ENCODE data around the gene RBBP7.

Gene RBBP7

DNA sequence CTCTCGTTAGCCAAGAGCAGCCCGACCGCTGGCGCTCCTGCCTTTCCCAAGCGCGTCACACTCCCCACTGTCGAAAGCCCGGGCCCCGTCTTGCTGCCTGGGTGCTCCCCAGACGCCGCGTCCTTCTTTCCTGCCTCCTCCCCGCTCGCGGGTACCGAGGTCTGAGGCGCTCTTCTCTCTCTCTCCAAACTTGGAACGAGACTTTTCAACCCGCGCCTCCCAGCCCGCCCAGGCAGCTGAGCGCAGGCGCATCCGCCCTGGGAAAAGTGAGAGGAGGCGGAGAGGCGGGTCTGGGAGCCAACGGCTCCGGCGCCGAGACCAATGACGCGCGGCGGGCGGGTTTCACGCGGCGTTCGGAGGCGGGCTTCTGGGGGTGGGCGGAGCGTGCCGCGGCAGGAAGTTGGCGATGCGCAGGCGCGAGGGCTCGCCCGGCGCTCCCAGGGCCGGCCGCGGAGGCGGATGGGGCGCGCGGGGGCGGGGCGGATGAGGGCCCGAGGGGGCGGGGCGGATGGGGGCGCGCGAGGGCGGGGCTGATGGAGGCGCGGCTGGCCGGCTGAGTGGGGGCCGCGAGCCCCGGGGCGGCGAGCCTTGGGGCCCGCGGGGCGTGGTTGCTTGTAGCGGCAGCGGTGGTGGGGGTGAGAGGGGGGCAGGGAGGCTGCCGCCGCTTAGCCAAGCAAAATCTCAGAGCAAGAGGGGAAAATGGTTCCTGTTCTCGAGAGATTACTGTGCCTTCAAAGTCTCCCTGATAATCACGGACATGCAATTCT, at the start of gene RBBP7:
Gene RBBP7, minus strand, starts transcription at position 268 of the 767 bp plus-strand sequence. CDS start 309 bp downstream, outside the sequence.
- DNase-seq, result peak; percentile 94

DNA sequence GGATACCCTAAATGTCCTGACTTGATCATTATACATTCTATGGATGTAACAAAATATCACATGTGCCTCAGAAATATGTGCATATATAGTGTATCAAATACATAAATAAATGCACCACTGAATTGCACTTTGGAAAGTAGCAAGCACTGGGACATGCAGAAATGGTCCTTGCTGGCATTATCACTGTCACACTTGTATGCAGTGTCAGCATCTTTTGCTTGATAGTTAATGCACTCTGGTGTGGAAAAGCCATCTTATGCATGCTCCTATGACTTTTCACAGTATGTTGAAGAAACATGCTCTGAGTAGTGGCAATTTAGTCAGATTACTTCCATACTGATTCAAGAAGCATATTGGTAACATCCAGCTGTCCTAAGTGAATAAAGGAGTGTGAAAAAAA, 48.8 kb upstream of the RBBP7 start:
- no peak for DNase-seq

DNA sequence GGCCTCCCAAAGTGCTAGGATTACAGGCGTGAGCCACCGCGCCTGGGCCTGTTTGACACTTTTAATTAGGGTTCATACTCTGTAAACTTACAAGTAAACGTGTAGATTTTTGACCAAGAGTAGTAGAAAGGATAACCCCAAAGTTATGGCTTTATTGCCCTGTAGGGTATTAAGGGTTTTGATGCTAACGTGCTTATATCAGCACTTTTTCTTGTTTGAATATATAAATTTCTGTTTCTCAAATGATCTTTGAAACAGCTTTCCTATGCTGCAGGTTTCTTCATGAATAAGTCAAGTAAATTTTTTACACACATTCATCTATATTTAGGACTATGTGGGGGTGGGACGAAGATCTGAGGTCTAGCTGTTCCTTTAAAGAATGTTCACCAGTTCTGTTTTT, 47.0 kb upstream of the RBBP7 start:
- DNase-seq, result no peak

DNA sequence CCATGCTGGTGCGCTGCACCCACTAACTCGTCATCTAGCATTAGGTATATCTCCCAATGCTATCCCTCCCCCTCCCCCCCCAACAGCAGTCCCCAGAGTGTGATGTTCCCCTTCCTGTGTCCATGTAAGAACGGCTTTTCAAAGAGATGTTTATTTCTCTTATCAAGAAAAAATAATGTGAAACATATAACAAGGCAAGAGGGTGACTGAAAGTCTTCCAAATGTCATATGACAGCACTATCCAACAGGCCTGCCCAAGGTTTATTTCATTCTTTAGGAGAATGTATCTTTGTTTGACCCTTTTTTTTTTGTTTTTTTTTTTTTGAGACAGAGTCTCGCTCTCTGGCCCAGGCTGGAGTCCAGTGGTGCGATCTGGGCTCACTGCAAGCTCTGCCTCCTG, 46.4 kb upstream of the RBBP7 start:
- no peak for DNase-seq

DNA sequence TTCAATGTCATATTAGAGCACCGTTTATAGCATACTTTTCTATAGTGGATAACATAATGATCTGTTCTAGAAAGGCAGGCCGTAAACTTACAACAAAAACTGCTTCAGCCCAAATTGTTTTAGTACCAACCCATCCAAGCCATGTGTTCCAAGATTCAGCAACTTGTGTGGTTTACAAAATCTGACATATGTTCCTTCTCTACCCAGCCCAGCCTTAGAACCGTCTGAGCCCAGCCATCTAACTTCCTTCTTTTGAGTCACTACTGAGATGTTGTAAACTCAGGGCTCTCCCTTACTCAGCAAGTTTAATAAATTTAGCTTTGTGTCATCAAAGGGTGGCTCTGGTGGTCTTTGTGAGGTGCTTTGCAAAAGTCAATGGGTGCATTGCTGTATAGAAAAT, 43.9 kb upstream of the RBBP7 start:
- DNase-seq, result no peak

DNA sequence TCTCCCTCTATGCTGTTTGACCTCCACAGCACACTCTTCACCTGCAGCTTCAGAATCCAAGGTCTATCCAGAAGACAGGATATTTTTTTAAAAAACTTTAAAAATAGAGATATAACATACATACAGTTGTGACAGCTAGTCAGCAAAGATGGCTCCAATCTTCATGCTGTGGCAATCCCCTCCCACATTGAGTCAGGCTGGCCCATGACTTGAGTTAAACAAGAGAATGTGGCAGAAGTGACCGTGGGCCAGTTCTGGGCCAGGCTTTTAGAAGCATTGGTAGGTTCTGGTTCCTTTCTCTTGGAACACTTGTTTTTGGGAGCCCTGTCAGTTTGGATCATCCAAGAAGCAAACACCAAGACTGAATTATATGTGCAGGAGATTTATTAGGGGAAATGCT, 40.2 kb upstream of the RBBP7 start:
- DNase-seq, result no peak

DNA sequence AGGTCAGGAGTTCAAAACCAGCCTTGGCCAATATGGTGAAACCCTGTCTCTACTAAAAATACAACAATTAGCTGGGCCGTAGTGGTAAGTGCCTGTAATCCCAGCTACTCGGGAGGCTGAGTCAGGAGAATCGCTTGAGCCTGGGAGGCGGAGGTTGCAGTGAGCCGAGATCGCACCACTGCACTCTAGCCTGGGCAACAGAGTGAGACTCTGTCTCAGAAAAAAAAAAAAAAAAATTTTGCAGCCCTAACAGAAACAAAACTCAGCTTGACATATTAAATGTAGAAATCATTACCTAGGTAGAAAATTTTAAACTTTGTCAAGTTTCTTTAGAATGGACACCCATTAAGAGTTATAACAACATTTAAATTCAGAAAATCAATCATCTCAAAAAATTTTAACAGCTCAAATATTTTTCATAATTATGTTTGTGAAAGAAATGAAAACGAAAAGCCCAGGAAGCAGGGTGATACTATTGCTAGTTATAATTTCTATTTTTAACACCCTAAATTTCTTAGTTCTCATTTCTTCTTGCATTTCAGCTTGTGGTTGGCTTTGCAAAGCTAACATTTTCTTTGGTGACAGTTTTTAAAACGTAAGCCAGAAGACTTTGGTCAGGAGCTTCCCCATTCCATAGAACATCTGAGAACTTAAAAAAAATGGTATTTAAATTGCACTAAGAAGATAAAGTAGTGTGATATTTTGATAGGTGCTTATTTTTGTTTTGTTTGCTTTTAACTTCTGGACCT, 33.3 kb upstream of the RBBP7 start:
- DNase-seq, result no peak

DNA sequence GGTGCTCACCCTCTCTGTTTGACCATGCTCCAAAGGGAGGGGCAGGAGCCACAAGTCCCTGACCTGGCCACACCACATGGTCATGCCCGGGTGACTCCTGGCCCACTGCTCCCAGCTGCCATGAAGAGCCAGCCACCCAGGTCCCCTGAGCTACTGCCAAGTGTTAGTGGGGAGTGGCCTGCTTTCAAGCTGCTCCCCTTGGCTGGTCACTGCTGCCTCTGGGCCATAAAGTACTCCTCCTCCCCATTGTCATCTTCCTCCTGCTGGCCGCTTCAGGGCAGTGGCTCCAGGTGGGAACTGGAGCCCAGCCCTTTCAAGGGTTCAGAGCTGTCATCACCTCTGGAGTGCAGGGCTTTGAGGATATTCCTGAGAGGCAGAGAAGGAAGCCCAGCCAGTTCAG, 27.3 kb upstream of the RBBP7 start:
- no peak for DNase-seq

DNA sequence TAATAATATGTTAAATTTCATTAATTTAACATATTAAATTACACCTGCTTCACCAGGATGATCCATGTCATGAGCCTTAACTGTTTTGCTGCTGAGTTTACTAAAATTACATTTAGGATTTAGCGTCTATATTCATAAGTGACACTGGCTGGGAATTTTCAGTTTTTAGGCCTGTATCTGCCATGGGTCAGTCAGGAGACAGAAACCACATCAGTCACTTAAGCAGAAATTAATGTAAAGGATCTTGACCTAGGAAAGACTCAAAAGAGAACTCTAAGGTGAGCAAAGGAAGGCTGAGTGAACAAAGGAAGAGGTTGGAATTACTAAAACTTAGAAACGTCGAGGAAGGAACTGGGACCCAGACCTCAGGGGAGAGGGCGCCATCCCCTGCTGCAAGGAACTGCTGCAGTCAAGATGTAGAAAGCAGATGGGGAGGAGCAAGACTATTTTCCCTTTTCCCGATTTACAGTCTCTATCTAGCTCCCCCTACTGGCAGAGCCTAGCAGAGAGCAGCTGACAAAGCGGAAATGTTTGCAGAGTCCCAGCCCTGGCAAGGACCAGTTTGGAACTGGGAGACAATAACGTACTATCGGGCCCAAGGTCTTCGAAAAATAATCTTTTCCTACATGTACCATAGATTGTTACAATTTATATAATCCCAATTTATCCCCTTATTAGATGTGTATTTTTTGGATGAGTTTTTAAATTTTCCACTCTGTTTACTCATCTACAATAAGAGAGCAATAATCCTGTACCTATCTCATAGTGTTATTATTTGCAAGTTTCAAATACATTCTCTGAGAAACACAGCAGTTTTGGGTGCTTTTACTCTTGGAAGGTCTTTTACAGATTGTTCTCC, 22.6 kb upstream of the RBBP7 start:
- DNase-seq, result peak; percentile 75

DNA sequence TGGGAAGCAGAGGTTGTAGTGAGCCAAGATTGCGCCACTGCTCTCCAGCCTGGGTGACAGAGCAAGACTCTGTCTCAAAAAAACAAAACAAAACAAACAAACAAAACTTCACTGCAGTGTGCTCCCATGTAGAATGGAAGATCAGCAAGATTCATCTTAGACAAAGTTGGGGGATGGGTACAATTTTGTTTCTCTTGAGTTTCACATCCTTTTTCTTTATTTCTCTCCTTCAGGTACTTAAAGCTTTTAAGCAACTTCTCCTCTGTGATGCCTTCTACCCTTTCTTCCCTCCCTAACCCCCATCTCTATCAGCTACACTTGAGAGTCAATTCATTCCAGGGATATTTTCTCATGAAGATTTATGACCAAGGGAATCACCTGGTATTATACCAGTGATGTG, 15.5 kb upstream of the RBBP7 start:
- no peak for DNase-seq

DNA sequence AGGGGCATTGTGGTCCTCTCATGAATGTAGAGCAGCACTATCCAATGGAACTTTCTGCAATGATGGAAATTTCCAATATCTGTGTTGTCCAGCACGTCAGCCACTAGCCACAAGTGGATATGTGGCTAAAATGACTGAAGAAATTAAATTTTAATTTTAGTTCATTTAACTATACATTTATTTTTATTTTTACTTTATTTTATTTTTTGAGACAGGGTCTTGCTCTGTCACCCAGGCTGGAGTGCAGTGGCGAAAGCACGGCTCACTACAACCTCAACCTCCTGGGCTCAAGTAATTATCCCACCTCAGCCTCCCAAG, 13.3 kb upstream of the RBBP7 start:
- no peak for DNase-seq

DNA sequence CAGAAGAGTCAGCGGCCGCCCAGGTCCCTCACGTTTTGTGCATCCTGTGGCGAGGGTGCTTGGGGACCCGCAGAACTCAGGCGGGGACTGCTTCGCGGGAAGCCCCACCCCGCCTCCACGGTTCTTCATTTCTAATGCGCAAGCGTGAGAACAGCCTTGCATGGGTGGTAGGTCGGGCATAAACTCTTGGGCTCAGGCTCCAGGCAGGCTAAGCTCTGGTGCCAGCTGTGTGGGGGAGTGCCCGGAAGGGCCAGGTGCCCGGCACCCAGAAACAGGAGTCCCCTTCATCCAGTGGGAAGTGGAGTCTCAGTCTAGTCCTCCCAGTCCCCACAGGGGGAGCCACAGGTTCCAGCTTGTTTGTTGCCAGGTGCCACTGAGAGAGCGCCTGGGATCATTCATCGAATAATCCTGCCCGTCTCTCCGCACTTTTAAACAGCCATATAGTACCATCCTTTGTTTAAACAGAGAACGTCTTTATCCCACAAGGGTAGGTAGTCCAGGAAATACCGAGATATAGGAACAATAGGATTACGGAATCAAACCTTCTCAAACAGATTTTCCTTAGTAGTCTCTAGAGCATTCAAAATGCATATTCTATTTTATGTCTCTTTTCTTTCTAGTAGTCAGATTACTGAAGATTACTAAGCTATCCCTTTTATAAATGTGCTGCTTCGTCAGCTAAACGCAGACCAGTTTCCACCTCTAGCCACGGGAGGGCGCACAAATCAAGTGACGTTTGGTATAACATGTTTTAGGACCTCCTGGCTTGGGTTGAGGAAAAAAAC, 12.7 kb upstream of the RBBP7 start:
- DNase-seq, result peak; percentile 74

DNA sequence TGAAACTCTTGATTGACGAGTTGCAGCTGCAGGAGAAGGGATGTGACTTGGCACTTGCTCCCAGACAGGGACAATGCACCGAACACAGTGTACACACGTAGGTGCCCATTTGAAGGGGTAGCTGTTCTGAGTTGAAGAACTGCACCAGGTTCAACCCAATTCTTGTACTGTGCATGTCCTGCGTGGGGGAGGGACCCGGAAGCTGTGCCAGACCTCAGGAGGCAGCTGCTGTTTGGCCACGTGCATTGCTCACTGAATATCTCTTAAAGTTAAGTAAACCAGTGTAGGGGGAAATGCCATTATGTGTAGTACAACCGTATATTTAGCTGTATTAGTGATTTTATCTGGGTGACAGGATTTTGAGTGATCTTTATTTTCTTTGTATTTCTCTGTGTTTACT, 12.0 kb upstream of the RBBP7 start:
- peak; percentile 10 for DNase-seq

DNA sequence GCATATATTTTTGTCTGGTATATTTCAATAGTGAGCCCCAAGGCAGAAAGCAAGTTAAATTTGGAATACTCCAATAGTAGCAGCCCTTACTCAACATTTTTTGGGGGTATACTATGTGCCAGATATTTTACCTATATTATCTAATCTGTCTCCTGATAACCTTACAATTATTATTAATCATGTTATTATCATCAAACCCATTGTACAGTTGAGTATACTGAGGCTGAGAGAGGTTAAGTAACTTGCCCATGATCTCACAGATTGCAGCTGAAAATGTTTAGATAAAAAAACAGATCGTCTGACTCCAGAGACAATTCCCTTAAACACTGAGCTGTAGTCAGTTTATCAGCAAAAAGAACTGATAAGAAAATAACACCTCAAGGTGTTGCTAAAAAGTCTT, 6.5 kb upstream of the RBBP7 start:
- DNase-seq, result no peak

DNA sequence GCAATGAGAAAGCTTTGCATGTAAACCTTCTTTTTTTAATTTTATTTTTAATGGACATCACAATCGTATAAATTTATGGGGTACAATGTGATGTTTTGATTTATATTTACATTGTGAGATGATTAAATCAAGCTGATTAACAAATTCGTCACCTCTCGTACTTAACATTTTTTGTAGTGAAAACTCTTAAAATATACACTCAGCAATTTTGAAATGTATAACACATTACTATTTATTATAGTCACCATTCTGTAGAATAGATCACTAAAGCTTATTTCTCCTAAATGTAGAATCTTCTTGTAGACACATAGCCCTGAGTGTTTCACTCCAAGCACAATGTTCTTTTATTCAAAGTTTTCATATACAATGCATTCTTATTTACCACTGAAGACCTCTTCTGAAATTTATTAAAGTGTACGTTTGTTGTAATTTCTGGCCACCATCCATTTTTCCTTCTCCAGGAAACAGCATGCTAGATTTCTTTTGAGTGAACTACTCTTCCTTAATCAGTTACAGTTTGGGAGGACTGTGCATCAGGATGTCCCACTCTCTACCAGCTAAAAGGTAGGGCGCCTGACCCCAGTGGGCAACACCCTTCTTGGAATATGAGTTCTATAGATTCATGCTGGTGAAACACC, 4.4 kb upstream of the RBBP7 start:
- DNase-seq, result no peak

DNA sequence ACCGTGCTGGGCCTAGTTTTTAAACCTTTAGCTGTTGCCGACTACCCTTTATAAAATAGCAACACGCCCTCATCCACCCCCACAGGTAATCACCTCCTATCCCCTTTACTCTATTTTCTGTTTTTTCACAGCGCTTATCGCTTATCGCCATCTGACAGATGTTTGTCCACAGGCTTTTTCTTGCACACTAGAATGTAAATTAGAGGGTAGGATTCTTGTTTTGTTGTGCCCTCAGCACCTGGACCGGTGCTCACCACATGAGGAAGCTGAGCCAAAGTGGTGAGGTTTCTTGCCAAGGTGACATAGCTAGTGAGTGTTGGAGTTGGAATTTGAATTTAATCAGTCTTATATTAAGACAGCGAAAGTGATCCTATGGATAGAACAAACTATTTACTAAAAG, 2.9 kb upstream of the RBBP7 start:
- no peak for DNase-seq

DNA sequence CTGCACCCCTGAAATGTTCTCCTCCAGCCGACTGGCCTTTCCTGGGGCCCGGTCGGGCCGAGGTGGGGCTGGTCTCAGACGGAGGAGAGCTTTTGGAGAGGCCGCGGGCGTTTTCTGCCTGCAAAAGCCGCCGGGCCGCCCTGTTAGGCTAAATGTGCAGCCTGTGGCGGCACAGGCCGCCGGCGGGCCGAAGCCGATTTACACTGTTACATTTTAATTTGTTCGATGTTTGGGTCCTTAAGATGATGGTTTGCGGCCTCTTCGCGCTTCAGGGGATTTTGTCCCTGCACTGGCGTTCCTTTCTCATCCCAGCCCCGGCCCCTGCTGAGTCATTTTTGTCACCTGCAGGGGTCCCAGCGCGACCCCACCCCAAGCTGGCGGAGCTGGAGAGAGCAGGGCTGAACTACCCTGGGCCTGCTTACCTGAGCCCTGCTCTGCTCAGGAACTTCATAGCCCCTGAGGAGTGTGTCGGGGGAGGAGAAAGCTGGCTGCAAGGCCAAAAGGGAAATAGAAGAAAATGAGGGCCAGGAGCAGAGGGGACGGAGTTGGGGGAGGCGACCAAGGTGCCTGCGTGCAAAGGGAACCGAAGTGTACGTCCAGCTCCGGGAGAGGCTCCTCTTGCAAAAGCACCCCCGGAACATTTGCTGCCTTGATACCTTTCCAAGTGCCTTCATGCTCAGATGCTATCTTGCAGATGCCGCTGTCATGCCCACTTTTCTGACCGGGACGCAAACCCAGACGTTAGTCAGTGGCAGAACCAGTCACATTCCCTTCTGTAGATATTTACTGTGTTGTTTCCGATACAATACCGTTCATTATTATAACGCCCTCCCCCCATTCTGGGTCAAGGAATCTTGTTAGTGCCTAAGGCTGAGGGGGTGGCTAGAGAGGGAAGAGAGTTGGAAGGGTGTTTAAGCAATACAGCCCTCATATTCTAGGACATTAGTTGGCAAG, 977 bp upstream of the RBBP7 start:
- peak; percentile 25 for DNase-seq

DNA sequence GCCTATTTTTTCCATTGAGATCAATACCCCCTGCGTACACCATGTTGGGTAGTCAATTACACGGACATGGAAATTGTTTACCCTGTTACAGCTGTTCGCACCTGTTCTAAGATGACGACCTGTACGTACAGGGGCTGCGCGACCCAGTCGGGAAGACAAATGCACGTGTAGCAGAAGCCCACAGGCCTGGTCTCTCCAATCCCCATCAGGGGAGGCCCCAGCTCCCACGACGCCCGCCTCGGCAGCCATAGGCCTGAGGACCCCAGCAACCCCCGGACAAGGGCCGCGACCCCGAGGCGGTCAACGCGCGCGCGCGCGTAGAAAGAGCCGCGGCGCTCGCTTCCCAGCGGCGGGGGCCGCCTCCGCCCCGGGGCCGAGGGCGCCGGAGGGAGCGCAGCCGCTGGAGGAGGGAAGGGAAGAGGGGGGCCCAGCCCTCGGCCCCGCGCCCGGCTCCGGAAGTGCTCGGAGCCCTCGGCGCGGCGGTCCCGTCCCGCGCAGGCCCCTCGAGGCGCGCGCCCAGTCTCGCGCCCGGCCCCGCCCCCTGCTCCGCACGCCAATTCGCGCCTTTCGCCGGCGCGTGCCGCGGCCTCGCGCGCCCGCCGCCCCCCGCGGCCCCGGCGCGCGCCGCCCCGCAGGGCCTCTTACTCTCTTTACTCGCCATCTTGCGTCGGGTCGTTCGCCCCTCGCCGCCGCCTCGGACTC, 618 bp downstream of the RBBP7 start:
- DNase-seq, result peak; percentile 61

DNA sequence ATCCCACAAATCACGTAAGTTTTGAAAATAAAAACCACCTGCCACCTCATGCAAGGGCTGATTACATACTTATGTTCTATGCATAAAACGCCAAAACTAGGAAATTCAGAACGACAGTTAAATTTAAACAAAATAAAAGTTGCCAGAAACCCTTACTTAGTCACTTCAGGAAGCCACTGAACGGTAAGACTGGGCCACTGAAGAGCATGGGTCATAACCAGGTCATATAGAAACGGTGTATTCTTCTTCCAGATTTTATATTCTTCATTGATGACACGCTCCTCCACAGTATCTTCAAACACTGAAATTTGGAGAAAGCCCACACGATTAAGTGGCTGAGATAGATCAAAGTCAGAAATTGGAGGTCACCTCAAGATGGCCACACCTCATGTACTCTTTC, 1.2 kb downstream of the RBBP7 start:
- DNase-seq, result no peak

DNA sequence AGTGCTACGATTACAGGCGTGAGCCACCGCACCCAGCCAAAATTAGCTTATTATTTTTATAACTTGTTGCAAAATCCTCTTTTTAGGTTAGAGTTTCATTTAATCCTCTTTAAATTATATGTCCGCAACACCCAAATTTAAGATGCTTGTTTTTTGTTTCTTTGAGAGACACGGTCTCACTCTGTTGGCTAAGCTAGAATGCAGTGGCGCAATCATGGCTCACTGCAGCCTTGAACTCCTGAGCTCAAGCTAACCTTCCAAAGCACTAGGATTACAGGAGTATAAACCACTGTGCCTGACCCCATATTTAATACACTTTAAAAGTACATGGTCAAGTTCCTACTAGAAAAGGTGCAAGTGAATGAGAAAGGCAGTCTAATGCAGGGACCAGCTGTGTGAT, 2.2 kb downstream of the RBBP7 start:
- DNase-seq, result no peak

DNA sequence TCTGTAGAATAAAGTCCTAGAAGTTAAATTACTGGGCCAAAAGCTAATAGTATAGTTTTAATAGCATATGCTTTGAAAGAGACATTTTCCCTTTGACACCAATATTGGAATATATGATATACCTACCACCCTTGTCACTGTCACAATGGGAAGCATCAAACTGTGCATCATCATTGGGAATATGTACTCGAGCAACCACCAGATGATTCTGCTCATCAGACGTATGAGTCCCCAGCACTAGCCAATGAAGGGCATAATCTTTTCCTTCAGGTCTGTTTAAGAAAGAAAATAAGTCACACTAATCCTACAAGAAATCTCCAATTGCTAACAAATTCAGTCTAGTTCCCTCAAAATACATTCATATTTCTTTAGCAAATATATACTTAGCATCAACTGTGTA, 7.3 kb downstream of the RBBP7 start:
- no peak for DNase-seq

Measured in CD4-positive, alpha-beta T cell treated with Interleukin-6 for 4 hours (primary cell).